ENCODE measurements around the gene BPIFA3.

BPIFA3 gene

GRCh38 chr20:33251496-33251895, 34.3 kb downstream of the BPIFA3 start:
- no peak for DNase-seq (ENCODE audit: low read depth)
- H3K4me3 ChIP-seq (ENCODE audit: low read depth, low read length), result no peak overlapping the region
- TF ChIP-seq CTCF (conservative IDR thresholded peaks at IDR 0.05; ENCODE audit: low read depth, low read length), result no peak

GRCh38 chr20:33252460-33252859, 35.3 kb downstream of the BPIFA3 start:
- no peak for DNase-seq (ENCODE audit: low read depth)
- no peak for TF ChIP-seq CTCF (conservative IDR thresholded peaks at IDR 0.05; ENCODE audit: low read depth, low read length)
- no peak overlapping the region for H3K4me3 ChIP-seq (ENCODE audit: low read depth, low read length)

GRCh38 chr20:33255005-33255404, 37.9 kb downstream of the BPIFA3 start:
- no peak for DNase-seq (ENCODE audit: low read depth)
- TF ChIP-seq CTCF (conservative IDR thresholded peaks at IDR 0.05; ENCODE audit: low read depth, low read length), result no peak

GRCh38 chr20:33257237-33257636, 40.1 kb downstream of the BPIFA3 start:
- TF ChIP-seq CTCF (conservative IDR thresholded peaks at IDR 0.05; ENCODE audit: low read depth, low read length), result no peak
- DNase-seq (ENCODE audit: low read depth), result no peak
- H3K4me3 ChIP-seq (ENCODE audit: low read depth, low read length), result no peak overlapping the region

More at GRCh38 chr20:33255005-33255404, 37.9 kb downstream of the BPIFA3 start:
- no peak overlapping the region for H3K4me3 ChIP-seq (ENCODE audit: low read depth, low read length)

- TF ChIP-seq CTCF (conservative IDR thresholded peaks at IDR 0.05; ENCODE audit: low read depth, low read length), result no peak
- H3K4me3 ChIP-seq (ENCODE audit: low read depth, low read length), result no peak overlapping the region
- no peak for DNase-seq (ENCODE audit: low read depth)
These were observed 42.2 kb downstream of the BPIFA3 start for GRCh38 chr20:33259371-33259770.

- no peak for DNase-seq (ENCODE audit: low read depth)
- TF ChIP-seq CTCF (conservative IDR thresholded peaks at IDR 0.05; ENCODE audit: low read depth, low read length), result no peak
- H3K4me3 ChIP-seq (ENCODE audit: low read depth, low read length), result no peak overlapping the region
These were observed 44.3 kb downstream of the BPIFA3 start for GRCh38 chr20:33261465-33261864.

- peak; percentile 92 for TF ChIP-seq CTCF (conservative IDR thresholded peaks at IDR 0.05; ENCODE audit: low read depth, low read length)
These were observed 45.5 kb downstream of the BPIFA3 start for GRCh38 chr20:33262658-33263065.

More at GRCh38 chr20:33262658-33263065, 45.5 kb downstream of the BPIFA3 start:
- peak; percentile 86 for DNase-seq (ENCODE audit: low read depth)
- no peak overlapping the region for H3K4me3 ChIP-seq (ENCODE audit: low read depth, low read length)

Data from choroid plexus epithelial cell (primary cell).